SK-N-SH (cell line): ENCODE measurements around the gene ROBO1. TPM values are rescaled to one million over a fixed set of nuclear protein-coding genes. Genes with fewer than 3 reads are reported as not detected.

ENCODE experiments used
- CTCF ChIA-PET: fragments of 300-600, 350-600 bp; formaldehyde crosslinking; extraction: SDS; loops from one replicate; lab custom pipeline; 2021; lab: Yijun Ruan, JAX
- POLR2A ChIA-PET: fragments of 350-600 bp; sonication (Branson Sonifier 250); formaldehyde crosslinking; extraction: SDS; loops from one replicate; lab custom pipeline; 2020; ENCODE audit warnings: antibody characterized with exemption, inconsistent platforms; lab: Yijun Ruan, JAX
- DNase-seq: peaks from one replicate; pipeline ENCODE4 v3.0.0; 2012
- H2AFZ ChIP-seq: fragments of 200-600 bp; sonication (generic); 2 replicates; pipeline ENCODE4 v1.8.1; 2016; ENCODE audit warnings: antibody characterized with exemption, mild to moderate bottlenecking, low read depth
- H3F3A ChIP-seq: fragments of 200-600 bp; sonication (generic); replicated peaks from 2 replicates; pipeline ENCODE3; 2016; ENCODE audit warnings: antibody characterized with exemption, mild to moderate bottlenecking; ENCODE audit not compliant: insufficient read depth
- H3K27ac ChIP-seq, 2 experiments: fragments of 200-500 bp in 1 of 2; fragments of 200-600 bp in 1 of 2; sonication (Bioruptor generic) in 1 of 2; sonication (generic), shearing (Covaris generic) in 1 of 2; 2 replicates each; pipeline versions ENCODE4 v1.5.1 to v1.6.1; 2014 to 2016; ENCODE audit warnings: low read depth in 2 of 2, inconsistent platforms in 1 of 2, low read length in 1 of 2, mild to moderate bottlenecking in 1 of 2, mixed read lengths in 1 of 2
- H3K27me3 ChIP-seq: fragments of 200-600 bp; sonication (generic), shearing (Covaris generic); 2 replicates; pipeline ENCODE4 v1.6.1; 2016; ENCODE audit warnings: mixed run types; ENCODE audit not compliant: insufficient read depth
- H3K36me3 ChIP-seq, 2 experiments: fragments of 200-500 bp in 1 of 2; fragments of 200-600 bp in 1 of 2; sonication (Bioruptor generic) in 1 of 2; sonication (generic) in 1 of 2; replicated peaks in 1 of 2; 2 replicates each; pipeline versions ENCODE3 to v1.5.1; 2014 to 2016; ENCODE audit warnings: low read length in 1 of 2, mild to moderate bottlenecking in 1 of 2; ENCODE audit not compliant: insufficient read depth in 2 of 2, control insufficient read depth in 1 of 2
- H3K4me1 ChIP-seq, 2 experiments: fragments of 200-500 bp in 1 of 2; fragments of 200-600 bp in 1 of 2; sonication (Bioruptor generic) in 1 of 2; sonication (generic), shearing (Covaris generic) in 1 of 2; 2 replicates each; pipeline versions ENCODE4 v1.5.1 to v1.6.1; 2014 to 2016; ENCODE audit warnings: low read depth in 1 of 2, low read length in 1 of 2, mixed run types in 1 of 2; ENCODE audit not compliant: insufficient read depth in 2 of 2, control insufficient read depth in 1 of 2
- H3K4me2 ChIP-seq: fragments of 200-600 bp; sonication (generic), shearing (Covaris generic); 2 replicates; pipeline ENCODE4 v1.6.1; 2017; ENCODE audit warnings: mixed run types
- H3K4me3 ChIP-seq, 2 experiments: fragments of 200-500 bp in 1 of 2; fragments of 200-600 bp in 1 of 2; sonication (Bioruptor generic) in 1 of 2; sonication (generic), shearing (Covaris generic) in 1 of 2; 2 replicates each; pipeline versions ENCODE4 v1.5.1 to v1.8.1; 2014 to 2016; ENCODE audit warnings: low read depth in 2 of 2, inconsistent platforms in 1 of 2, low read length in 1 of 2, mild to moderate bottlenecking in 1 of 2, mixed read lengths in 1 of 2, moderate library complexity in 1 of 2
- H3K79me2 ChIP-seq: fragments of 200-600 bp; sonication (generic); 2 replicates; pipeline ENCODE4 v1.8.1; 2017; ENCODE audit warnings: mild to moderate bottlenecking; ENCODE audit not compliant: insufficient read depth
- H3K9ac ChIP-seq: fragments of 200-600 bp; sonication (generic); 2 replicates; pipeline ENCODE4 v1.6.1; 2017; ENCODE audit warnings: mixed run types
- H3K9me2 ChIP-seq: fragments of 200-600 bp; sonication (generic); 2 replicates; pipeline ENCODE4 v1.6.1; 2017; ENCODE audit warnings: mixed run types
- H3K9me3 ChIP-seq: fragments of 200-600 bp; sonication (generic); 2 replicates; pipeline ENCODE4 v1.6.1; 2017; ENCODE audit warnings: mixed run types, mild to moderate bottlenecking, moderate library complexity
- H4K20me1 ChIP-seq: fragments of 200-600 bp; sonication (generic); 2 replicates; pipeline ENCODE4 v1.6.1; 2017; ENCODE audit warnings: mild to moderate bottlenecking, mixed run types; ENCODE audit not compliant: insufficient read depth
- CHD2 ChIP-seq: fragments of 150-350 bp; IDR thresholded peaks from 2 replicates; pipeline ENCODE4 v1.6.1; 2018; ENCODE audit warnings: low read length; ENCODE audit not compliant: partially characterized antibody
- FOSL2 ChIP-seq: IDR thresholded peaks from 2 replicates; pipeline ENCODE4 v1.4.0; 2012; ENCODE audit warnings: low read depth, mild to moderate bottlenecking, moderate library complexity, borderline replicate concordance
- JUND ChIP-seq: IDR thresholded peaks from 2 replicates; pipeline ENCODE4 v1.4.0; 2012
- MEF2A ChIP-seq: IDR thresholded peaks from 2 replicates; pipeline ENCODE4 v1.4.0; 2012; ENCODE audit warnings: low read depth, borderline replicate concordance
- MXI1 ChIP-seq: IDR thresholded peaks from 2 replicates; pipeline ENCODE4 v1.6.1; 2012; ENCODE audit warnings: mild to moderate bottlenecking, low read depth, low read length, improper control_type of control experiment
- POLR2AphosphoS5 ChIP-seq: IDR thresholded peaks from 2 replicates; pipeline ENCODE4 v1.6.1; 2012; ENCODE audit warnings: low read depth, low read length
- RCOR1 ChIP-seq: fragments of 150-350 bp; IDR thresholded peaks from 2 replicates; pipeline ENCODE4 v1.6.1; 2017; ENCODE audit warnings: antibody characterized with exemption, low read length
- RXRA ChIP-seq: IDR thresholded peaks from 2 replicates; pipeline ENCODE4 v1.4.0; 2012; ENCODE audit warnings: low read depth, mild to moderate bottlenecking, borderline replicate concordance
- TCF12 ChIP-seq: IDR thresholded peaks from 2 replicates; pipeline ENCODE4 v1.4.0; 2012
- TEAD4 ChIP-seq: IDR thresholded peaks from 2 replicates; pipeline ENCODE4 v1.4.0; 2012; ENCODE audit warnings: mild to moderate bottlenecking, borderline replicate concordance; ENCODE audit not compliant: insufficient read depth
- USF1 ChIP-seq: IDR thresholded peaks from 2 replicates; pipeline ENCODE4 v1.4.0; 2012; ENCODE audit warnings: low read depth, borderline replicate concordance
- USF2 ChIP-seq: fragments of 150-350 bp; IDR thresholded peaks from 2 replicates; pipeline ENCODE4 v1.6.1; 2017; ENCODE audit warnings: antibody characterized with exemption, low read length, low read depth, borderline replicate concordance
- YY1 ChIP-seq: IDR thresholded peaks from 2 replicates; pipeline ENCODE4 v1.4.0; 2012; ENCODE audit warnings: low read depth, mild to moderate bottlenecking
- WGBS: methylation state at CpG from one replicate; pipeline ENCODE4 v1.1.6; 2017; ENCODE audit warnings: low lambda C conversion rate; 5-methylcytosine and 5-hydroxymethylcytosine counted together
- polyA plus RNA-seq, 3 experiments: library from polyadenylated mRNA; depleted of rRNA; stranded (reverse); fragments of >200 nt; gene quantifications; 2 replicates each; pipeline ENCODE4 v1.2.3, GENCODE V29; 2012
- TF ChIP-seq, protein P1 (sequence below): fragments of 150-350 bp; IDR thresholded peaks from 2 replicates; pipeline ENCODE4 v1.6.1; 2016; ENCODE audit warnings: mild to moderate bottlenecking, low read depth, low read length
- TF ChIP-seq, protein P2 (sequence below): IDR thresholded peaks from 2 replicates; pipeline ENCODE4 v1.4.0; 2012; ENCODE audit warnings: low read depth, borderline replicate concordance
- TF ChIP-seq, protein P3 (sequence below): fragments of 200-600 bp; sonication (generic); IDR thresholded peaks from 2 replicates; pipeline ENCODE4 v1.6.1; 2017; ENCODE audit warnings: antibody characterized with exemption, mild to moderate bottlenecking, moderate library complexity

ROBO1 gene
- polyA plus RNA-seq, 1 of the 3 experiments (the other 2 are of a cell fraction): 22.7 TPM

DNA sequence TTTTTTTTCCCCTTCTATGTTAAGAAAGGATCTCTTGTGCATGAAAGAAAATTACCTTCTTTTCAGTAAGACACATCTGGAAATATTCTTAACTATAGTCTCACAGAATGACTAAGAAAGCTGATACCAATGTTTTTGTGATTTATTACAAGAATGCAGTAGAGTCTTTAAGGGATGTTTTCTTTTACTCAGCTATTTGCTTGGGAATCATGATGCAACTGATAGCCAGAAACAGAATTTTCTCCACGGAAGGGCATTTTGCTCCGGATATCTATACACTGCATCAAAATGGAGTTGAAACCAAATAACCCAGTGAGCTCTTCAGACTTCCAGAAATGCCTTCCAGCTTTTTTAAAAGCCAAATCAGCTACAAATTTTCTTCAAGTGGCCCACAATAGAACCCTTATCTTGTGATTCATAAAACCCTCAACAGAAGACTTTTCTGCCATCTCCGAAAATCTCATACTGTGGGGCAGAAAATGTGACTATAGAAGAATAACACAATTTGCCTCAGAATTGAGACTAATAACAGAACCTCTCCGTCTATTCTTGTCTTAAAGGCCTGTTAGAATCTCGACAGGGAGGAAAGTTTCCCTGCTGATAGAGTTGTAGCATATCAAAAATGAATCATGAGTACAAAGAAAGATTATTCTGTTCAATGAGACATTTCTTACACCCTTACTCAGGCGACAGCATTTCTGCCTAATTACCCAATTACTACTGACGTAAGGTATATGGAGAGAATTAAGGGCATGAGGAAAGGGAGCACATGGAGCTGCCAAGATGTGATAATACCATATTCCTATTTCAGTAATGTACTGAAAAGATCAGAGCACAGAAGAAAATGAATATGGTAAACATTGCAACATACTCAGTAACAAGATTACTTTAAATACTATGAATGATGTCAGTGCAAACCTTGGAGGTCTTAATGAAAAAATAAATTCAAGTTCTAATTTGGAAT is 900.1 kb downstream of the ROBO1 start (continued):
- TF ChIP-seq, protein P1, sequence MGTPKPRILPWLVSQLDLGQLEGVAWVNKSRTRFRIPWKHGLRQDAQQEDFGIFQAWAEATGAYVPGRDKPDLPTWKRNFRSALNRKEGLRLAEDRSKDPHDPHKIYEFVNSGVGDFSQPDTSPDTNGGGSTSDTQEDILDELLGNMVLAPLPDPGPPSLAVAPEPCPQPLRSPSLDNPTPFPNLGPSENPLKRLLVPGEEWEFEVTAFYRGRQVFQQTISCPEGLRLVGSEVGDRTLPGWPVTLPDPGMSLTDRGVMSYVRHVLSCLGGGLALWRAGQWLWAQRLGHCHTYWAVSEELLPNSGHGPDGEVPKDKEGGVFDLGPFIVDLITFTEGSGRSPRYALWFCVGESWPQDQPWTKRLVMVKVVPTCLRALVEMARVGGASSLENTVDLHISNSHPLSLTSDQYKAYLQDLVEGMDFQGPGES: no peak
- TF ChIP-seq USF2: no peak
- TF ChIP-seq RXRA: no peak
- TF ChIP-seq CHD2: no peak
- TF ChIP-seq JUND: peak; percentile 63
- TF ChIP-seq FOSL2: peak; percentile 2; the same call in 1 of the 2 replicates
- TF ChIP-seq YY1: peak; percentile 64; the same call in 1 of the 2 replicates
- TF ChIP-seq RCOR1: no peak
- TF ChIP-seq TEAD4: peak; percentile 37; the same call in 1 of the 2 replicates
- no peak for TF ChIP-seq MEF2A

DNA sequence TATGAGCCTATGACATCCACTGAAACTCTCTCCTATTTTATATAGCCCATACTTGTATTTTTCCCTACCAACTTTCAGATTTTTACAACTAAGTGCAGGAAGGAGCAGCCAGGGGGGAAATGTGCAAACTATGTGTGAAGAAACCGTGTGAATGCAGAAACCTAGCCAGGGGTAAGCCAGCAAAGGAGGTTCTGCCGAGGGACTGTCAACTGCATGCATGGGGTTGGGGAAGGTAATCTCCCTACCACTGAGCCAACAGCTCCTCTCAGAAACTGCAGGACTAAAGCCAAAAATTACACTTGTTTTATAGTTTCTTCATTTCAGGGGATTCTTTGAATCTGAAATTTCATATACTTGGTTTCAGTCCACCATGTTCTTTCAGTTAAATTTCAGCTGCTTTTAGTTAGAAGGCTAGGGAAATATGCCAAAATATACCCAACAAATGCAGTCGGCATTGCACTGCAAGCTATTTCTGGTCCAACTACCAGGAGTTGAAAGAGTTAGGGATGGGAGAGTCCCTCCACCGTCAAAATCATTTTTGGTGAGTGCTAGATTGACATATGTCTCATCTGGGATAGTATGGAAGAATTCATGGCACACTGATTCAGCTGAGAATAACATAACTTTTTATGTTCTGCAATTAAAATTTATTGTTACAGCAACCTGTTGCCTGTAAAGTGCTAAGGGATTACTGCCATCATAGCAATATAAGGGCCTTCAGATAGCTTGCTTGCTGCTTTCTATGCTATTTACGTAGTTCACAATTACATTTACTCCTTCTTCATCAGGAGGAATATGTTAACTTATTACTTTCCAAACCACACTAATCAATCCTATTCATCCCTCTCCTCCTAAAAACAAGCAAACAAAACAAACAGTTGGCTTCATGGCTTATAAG is 904.2 kb downstream of the ROBO1 start:
- POLR2A ChIA-PET: no interaction called here
- no peaks in the 10 kb centered on the region for H3K27me3 ChIP-seq

More for the DNA sequence above, 904.2 kb downstream of the ROBO1 start:
- H4K20me1 ChIP-seq: no peaks in the 10 kb centered on the region
- WGBS: 84% methylated on average over 5 of the region's 5 CpGs
- no peaks in the 10 kb centered on the region for H3K36me3 ChIP-seq
- CTCF ChIA-PET: interaction anchor here (1.1 kb wide), 1 partner anchor 169 kb away, joined by 3 read pairs; no protein-coding TSS in a partner anchor
- H3K4me3 ChIP-seq: no peak overlapping the region
- H3F3A ChIP-seq: peaks cover 17% of the 10 kb centered on the region
- no peak for TF ChIP-seq TCF12
- TF ChIP-seq YY1: no peak
- TF ChIP-seq RXRA: no peak
- TF ChIP-seq, protein P2, sequence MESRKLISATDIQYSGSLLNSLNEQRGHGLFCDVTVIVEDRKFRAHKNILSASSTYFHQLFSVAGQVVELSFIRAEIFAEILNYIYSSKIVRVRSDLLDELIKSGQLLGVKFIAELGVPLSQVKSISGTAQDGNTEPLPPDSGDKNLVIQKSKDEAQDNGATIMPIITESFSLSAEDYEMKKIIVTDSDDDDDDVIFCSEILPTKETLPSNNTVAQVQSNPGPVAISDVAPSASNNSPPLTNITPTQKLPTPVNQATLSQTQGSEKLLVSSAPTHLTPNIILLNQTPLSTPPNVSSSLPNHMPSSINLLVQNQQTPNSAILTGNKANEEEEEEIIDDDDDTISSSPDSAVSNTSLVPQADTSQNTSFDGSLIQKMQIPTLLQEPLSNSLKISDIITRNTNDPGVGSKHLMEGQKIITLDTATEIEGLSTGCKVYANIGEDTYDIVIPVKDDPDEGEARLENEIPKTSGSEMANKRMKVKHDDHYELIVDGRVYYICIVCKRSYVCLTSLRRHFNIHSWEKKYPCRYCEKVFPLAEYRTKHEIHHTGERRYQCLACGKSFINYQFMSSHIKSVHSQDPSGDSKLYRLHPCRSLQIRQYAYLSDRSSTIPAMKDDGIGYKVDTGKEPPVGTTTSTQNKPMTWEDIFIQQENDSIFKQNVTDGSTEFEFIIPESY: no peak
- no peak for TF ChIP-seq POLR2AphosphoS5
- TF ChIP-seq, protein P1: no peak
- TF ChIP-seq MXI1: no peak
- TF ChIP-seq, protein P3, sequence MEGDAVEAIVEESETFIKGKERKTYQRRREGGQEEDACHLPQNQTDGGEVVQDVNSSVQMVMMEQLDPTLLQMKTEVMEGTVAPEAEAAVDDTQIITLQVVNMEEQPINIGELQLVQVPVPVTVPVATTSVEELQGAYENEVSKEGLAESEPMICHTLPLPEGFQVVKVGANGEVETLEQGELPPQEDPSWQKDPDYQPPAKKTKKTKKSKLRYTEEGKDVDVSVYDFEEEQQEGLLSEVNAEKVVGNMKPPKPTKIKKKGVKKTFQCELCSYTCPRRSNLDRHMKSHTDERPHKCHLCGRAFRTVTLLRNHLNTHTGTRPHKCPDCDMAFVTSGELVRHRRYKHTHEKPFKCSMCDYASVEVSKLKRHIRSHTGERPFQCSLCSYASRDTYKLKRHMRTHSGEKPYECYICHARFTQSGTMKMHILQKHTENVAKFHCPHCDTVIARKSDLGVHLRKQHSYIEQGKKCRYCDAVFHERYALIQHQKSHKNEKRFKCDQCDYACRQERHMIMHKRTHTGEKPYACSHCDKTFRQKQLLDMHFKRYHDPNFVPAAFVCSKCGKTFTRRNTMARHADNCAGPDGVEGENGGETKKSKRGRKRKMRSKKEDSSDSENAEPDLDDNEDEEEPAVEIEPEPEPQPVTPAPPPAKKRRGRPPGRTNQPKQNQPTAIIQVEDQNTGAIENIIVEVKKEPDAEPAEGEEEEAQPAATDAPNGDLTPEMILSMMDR: no peak
- TF ChIP-seq USF1: no peak
- no peak overlapping the region; a peak in 1 of 4 replicates for H3K27ac ChIP-seq
- H3K9me2 ChIP-seq: no peaks in the 10 kb centered on the region
- H3K4me2 ChIP-seq: no peak overlapping the region
- peaks cover 3% of the 10 kb centered on the region; the same call in 1 of the 2 replicates for H3K79me2 ChIP-seq
- peaks cover 9 to 17% of the 10 kb centered on the region in 2 experiments; a peak in 2 of 4 replicates for H3K4me1 ChIP-seq
- no peak overlapping the region for H3K9ac ChIP-seq
- H3K9me3 ChIP-seq: no peaks in the 10 kb centered on the region
- no peak for DNase-seq
- H2AFZ ChIP-seq: no peak overlapping the region
